HEK293 (cell line): ENCODE results near the gene AMZ2.
"Not testable (repeated sequence)": the region's sequence is repeated elsewhere in the genome, so short reads cannot be mapped to it uniquely, and the experiment has no call there.

ENCODE experiments used
- CTCF ChIA-PET: fragments of 350-600 bp; formaldehyde crosslinking; extraction: SDS; loops from one replicate; lab custom pipeline; 2021; ENCODE audit warnings: antibody characterized with exemption; lab: Yijun Ruan, JAX
- POLR2A ChIA-PET: fragments of 300-600 bp; formaldehyde crosslinking; extraction: SDS; loops from one replicate; lab custom pipeline; 2020; ENCODE audit warnings: antibody characterized with exemption, inconsistent platforms; lab: Yijun Ruan, JAX
- H3K27ac ChIP-seq: fragments of 200-500 bp; sonication (Bioruptor generic); 2 replicates; pipeline ENCODE4 v1.5.1; 2014; ENCODE audit warnings: low read depth, low read length, control low read depth, inconsistent platforms; ENCODE audit errors: extremely low read depth
- H3K36me3 ChIP-seq, 2 experiments: fragments of 200-500 bp in 1 of 2; sonication (Bioruptor generic) in 1 of 2; 1 replicate in 1 of 2; 2 replicates in 1 of 2; pipeline ENCODE4 v1.5.1; 2014 to 2017; ENCODE audit warnings: inconsistent platforms in 2 of 2, low read length in 2 of 2; ENCODE audit not compliant: control insufficient read depth in 2 of 2, insufficient read depth in 1 of 2
- H3K4me1 ChIP-seq: fragments of 200-500 bp; sonication (Bioruptor generic); 2 replicates; pipeline ENCODE4 v1.5.1; 2014; ENCODE audit warnings: mild to moderate bottlenecking, low read length, inconsistent platforms; ENCODE audit not compliant: control insufficient read depth, insufficient read depth
- H3K4me3 ChIP-seq: 2 replicates; pipeline ENCODE4 v1.5.1; 2011; ENCODE audit warnings: low read depth, mild to moderate bottlenecking, control low read depth, low read length, moderate library complexity
- H3K9me3 ChIP-seq: fragments of 200-500 bp; sonication (Bioruptor generic); 2 replicates; pipeline ENCODE4 v1.5.1; 2014; ENCODE audit warnings: low read depth, low read length, inconsistent platforms; ENCODE audit not compliant: control insufficient read depth, insufficient read depth
- KLF16 ChIP-seq: fragments of 450-650 bp; formaldehyde crosslinking; IDR thresholded peaks from 2 replicates; pipeline ENCODE4 v1.5.1; 2017; ENCODE audit warnings: missing biosample characterization, missing genetic modification characterization
- KLF7 ChIP-seq: fragments of 450-650 bp; formaldehyde crosslinking; IDR thresholded peaks from 2 replicates; pipeline ENCODE4 v1.5.1; 2016; ENCODE audit warnings: missing biosample characterization, missing genetic modification characterization, borderline replicate concordance
- SCRT2 ChIP-seq: fragments of 450-650 bp; formaldehyde crosslinking; IDR thresholded peaks from 2 replicates; pipeline ENCODE4 v1.5.1; 2016; ENCODE audit warnings: missing biosample characterization, missing genetic modification characterization
- ZFP37 ChIP-seq: fragments of 450-650 bp; formaldehyde crosslinking; IDR thresholded peaks from 2 replicates; pipeline ENCODE4 v1.5.1; 2016; ENCODE audit warnings: missing biosample characterization, missing genetic modification characterization
- ZNF112 ChIP-seq: fragments of 450-650 bp; formaldehyde crosslinking; IDR thresholded peaks from 2 replicates; pipeline ENCODE4 v1.5.0; 2017; ENCODE audit warnings: missing biosample characterization, missing genetic modification characterization
- ZNF366 ChIP-seq: fragments of 450-650 bp; formaldehyde crosslinking; conservative IDR thresholded peaks from 2 replicates; pipeline ENCODE4 v1.5.1; 2016; ENCODE audit warnings: missing biosample characterization, missing genetic modification characterization
- ZNF394 ChIP-seq: fragments of 450-650 bp; formaldehyde crosslinking; IDR thresholded peaks from 2 replicates; pipeline ENCODE4 v1.5.1; 2016; ENCODE audit warnings: missing biosample characterization, missing genetic modification characterization, mild to moderate bottlenecking, moderate library complexity, borderline replicate concordance
- ZNF514 ChIP-seq: fragments of 450-650 bp; formaldehyde crosslinking; IDR thresholded peaks from 2 replicates; pipeline ENCODE4 v1.5.1; 2016; ENCODE audit warnings: missing biosample characterization, missing genetic modification characterization
- ZNF610 ChIP-seq: fragments of 450-650 bp; formaldehyde crosslinking; IDR thresholded peaks from 2 replicates; pipeline ENCODE4 v1.5.1; 2016; ENCODE audit warnings: missing biosample characterization, missing genetic modification characterization, borderline replicate concordance
- ZNF768 ChIP-seq: fragments of 450-650 bp; formaldehyde crosslinking; IDR thresholded peaks from 2 replicates; pipeline ENCODE4 v1.5.1; 2018; ENCODE audit warnings: missing biosample characterization, mild to moderate bottlenecking, missing genetic modification characterization
- ZNF777 ChIP-seq: fragments of 450-650 bp; formaldehyde crosslinking; IDR thresholded peaks from 2 replicates; pipeline ENCODE4 v1.5.1; 2017; ENCODE audit warnings: missing biosample characterization, missing genetic modification characterization, borderline replicate concordance
- ZNF792 ChIP-seq: fragments of 450-650 bp; formaldehyde crosslinking; IDR thresholded peaks from 2 replicates; pipeline ENCODE4 v1.5.1; 2016; ENCODE audit warnings: missing biosample characterization, missing genetic modification characterization
- TF ChIP-seq, protein P1 (sequence below): fragments of 450-650 bp; formaldehyde crosslinking; IDR thresholded peaks from 2 replicates; pipeline ENCODE4 v1.5.1; 2016; ENCODE audit warnings: missing biosample characterization, missing genetic modification characterization
- TF ChIP-seq, protein P2 (sequence below): fragments of 450-650 bp; formaldehyde crosslinking; IDR thresholded peaks from 2 replicates; pipeline ENCODE4 v1.5.1; 2017; ENCODE audit warnings: missing biosample characterization, mild to moderate bottlenecking, missing genetic modification characterization, moderate library complexity
- TF ChIP-seq, protein P3 (sequence below): fragments of 450-650 bp; formaldehyde crosslinking; IDR thresholded peaks from 2 replicates; pipeline ENCODE4 v1.5.1; 2016; ENCODE audit warnings: missing biosample characterization, missing genetic modification characterization

AMZ2 gene

DNA sequence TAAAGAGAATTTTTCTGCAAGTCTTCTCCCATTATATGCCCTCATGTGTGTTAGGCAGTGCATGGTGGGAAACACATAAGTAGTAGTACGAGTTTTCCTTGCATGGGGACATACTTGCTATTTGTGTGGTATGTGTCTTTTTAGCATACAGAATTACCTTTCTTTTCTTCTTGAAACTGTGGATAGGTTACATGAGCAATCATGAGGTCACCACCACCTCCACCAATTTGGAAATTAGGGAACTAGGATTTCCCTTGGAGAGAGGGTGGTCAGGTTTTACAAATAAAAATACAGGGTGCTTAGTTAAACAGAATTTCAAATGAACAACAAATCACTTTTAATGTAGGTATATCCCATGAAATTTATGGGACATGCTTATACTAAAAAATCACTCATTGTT, 16.3 kb upstream of the AMZ2 start:
- CTCF ChIA-PET = no interaction called here
- Histone ChIP-seq H3K4me1 (no peaks in the 10 kb centered on the region), H3K9me3 (no peaks in the 10 kb centered on the region), H3K36me3 (no peaks in the 10 kb centered on the region), H3K27ac (no peak overlapping the region), H3K4me3 (no peak overlapping the region)
- TF ChIP-seq ZFP37 (tag by site-specific recombination) (no peak), ZNF610 (tag by site-specific recombination) (no peak), ZNF366 (no peak), ZNF112 (tag by site-specific recombination) (no peak), KLF16 (tag by site-specific recombination) (no peak), ZNF777 (tag by site-specific recombination) (no peak), ZNF792 (tag by site-specific recombination) (no peak), ZNF768 (no peak), ZNF514 (tag by site-specific recombination) (no peak), KLF7 (tag by site-specific recombination) (no peak)
- TF ChIP-seq, protein P1, sequence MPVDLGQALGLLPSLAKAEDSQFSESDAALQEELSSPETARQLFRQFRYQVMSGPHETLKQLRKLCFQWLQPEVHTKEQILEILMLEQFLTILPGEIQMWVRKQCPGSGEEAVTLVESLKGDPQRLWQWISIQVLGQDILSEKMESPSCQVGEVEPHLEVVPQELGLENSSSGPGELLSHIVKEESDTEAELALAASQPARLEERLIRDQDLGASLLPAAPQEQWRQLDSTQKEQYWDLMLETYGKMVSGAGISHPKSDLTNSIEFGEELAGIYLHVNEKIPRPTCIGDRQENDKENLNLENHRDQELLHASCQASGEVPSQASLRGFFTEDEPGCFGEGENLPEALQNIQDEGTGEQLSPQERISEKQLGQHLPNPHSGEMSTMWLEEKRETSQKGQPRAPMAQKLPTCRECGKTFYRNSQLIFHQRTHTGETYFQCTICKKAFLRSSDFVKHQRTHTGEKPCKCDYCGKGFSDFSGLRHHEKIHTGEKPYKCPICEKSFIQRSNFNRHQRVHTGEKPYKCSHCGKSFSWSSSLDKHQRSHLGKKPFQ (tag by site-specific recombination) = no peak
- TF ChIP-seq, protein P2, sequence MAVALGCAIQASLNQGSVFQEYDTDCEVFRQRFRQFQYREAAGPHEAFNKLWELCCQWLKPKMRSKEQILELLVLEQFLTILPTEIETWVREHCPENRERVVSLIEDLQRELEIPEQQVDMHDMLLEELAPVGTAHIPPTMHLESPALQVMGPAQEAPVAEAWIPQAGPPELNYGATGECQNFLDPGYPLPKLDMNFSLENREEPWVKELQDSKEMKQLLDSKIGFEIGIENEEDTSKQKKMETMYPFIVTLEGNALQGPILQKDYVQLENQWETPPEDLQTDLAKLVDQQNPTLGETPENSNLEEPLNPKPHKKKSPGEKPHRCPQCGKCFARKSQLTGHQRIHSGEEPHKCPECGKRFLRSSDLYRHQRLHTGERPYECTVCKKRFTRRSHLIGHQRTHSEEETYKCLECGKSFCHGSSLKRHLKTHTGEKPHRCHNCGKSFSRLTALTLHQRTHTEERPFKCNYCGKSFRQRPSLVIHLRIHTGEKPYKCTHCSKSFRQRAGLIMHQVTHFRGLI (tag by site-specific recombination) = no peak
- TF ChIP-seq, protein P3, sequence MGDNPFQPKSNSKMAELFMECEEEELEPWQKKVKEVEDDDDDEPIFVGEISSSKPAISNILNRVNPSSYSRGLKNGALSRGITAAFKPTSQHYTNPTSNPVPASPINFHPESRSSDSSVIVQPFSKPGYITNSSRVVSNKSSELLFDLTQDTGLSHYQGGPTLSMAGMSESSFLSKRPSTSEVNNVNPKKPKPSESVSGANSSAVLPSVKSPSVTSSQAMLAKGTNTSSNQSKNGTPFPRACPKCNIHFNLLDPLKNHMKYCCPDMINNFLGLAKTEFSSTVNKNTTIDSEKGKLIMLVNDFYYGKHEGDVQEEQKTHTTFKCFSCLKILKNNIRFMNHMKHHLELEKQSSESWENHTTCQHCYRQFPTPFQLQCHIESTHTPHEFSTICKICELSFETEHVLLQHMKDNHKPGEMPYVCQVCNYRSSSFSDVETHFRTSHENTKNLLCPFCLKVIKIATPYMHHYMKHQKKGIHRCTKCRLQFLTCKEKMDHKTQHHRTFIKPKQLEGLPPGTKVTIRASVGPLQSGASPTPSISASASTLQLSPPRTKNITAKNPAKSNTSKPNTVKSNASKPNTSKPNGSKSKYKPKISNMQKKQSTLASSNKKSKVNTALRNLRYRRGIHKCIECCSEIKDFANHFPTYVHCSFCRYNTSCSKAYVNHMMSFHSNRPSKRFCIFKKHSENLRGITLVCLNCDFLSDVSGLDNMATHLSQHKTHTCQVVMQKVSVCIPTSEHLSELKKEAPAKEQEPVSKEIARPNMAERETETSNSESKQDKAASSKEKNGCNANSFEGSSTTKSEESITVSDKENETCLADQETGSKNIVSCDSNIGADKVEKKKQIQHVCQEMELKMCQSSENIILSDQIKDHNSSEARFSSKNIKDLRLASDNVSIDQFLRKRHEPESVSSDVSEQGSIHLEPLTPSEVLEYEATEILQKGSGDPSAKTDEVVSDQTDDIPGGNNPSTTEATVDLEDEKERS (tag by site-specific recombination) = no peak
- POLR2A ChIA-PET = no interaction called here

DNA sequence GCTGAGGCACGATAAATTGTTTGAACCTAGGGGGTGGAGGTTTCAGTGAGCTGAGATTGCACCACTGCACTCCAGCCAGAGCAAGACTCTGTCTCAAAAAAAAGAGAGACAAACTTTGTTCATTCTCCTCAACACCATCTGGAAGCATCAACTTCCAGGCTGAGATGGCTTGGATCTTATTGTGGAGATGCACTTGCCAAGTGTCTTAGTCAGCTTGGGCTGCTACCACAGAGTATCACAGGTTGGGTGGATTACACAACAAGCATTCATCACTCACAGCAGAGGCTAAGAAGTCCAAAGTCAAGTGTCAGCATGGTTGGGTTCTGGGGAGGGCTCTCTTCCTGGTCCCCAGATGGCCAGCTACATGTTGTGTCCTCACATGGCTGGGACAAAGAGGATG, 15.1 kb upstream of the AMZ2 start:
- H3K9me3 ChIP-seq, H3K4me3 ChIP-seq, H3K27ac ChIP-seq, H3K36me3 ChIP-seq, H3K4me1 ChIP-seq, CTCF ChIA-PET, POLR2A ChIA-PET: not testable (repeated sequence)

DNA sequence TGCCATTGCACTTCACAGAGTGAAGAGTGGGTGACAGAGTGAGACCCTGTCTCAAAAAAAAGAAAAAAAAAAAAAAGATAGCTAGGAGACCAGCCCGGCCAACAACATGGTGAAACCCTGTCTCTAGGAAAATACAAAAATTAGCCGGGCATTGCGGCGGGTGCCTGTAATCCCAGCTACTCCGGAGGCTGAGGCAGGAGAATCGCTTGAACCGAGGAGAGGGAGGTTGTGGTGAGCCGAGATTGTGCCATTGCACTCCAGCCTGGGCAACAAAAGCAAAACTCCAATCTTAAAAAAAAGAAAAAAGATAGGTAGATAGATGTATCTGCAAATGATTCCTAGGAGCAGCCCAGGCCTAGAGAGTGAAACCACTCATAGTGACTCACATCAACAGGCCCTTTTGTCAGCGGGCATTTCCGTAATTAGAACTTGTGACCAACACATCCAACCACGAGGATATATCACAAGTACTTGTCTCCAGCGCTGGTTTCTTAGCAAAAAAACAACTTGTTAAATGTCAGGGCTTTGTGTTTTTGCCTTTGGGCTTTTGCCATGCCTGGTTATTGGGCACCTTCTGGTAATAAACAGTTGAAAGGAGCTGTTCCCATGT, 13.0 kb upstream of the AMZ2 start:
- H3K4me3 ChIP-seq, POLR2A ChIA-PET, H3K27ac ChIP-seq, H3K4me1 ChIP-seq, H3K36me3 ChIP-seq, H3K9me3 ChIP-seq: not testable (repeated sequence)
- CTCF ChIA-PET = interaction anchor here (0.6 kb wide), 1 partner anchor 22 kb away, joined by 3 read pairs; no protein-coding TSS in a partner anchor
- TF ChIP-seq ZNF394 (tag by site-specific recombination) (peak; percentile 29; the same call in 1 of the 2 replicates), SCRT2 (peak; percentile 38; the same call in 1 of the 2 replicates)
